BE2C (cell line): Measurements from ENCODE around the gene GYS1.

ENCODE experiments used
- DNase-seq: peaks from one replicate; pipeline ENCODE4 v3.0.0-alpha.2; 2020
- H3K27me3 ChIP-seq: fragments of 250-450 bp; sonication (Bioruptor Pico); 2 replicates; pipeline ENCODE4 v1.5.1; 2020; ENCODE audit warnings: mild to moderate bottlenecking
- H3K36me3 ChIP-seq: fragments of 250-450 bp; sonication (Bioruptor Pico); 2 replicates; pipeline ENCODE4 v1.5.1; 2020; ENCODE audit warnings: mild to moderate bottlenecking
- H3K4me1 ChIP-seq: fragments of 250-450 bp; sonication (Bioruptor Pico); 2 replicates; pipeline ENCODE4 v1.5.1; 2020
- H3K4me3 ChIP-seq: 2 replicates; pipeline ENCODE4 v1.5.1; 2011; ENCODE audit warnings: low read depth, low read length
- H3K9me3 ChIP-seq: fragments of 250-450 bp; sonication (Bioruptor Pico); 2 replicates; pipeline ENCODE4 v1.5.1; 2020
- TF ChIP-seq, protein P1 (sequence below): IDR thresholded peaks from 2 replicates; pipeline ENCODE4 v1.5.1; 2012; ENCODE audit warnings: mild to moderate bottlenecking, low read depth, low read length

The GYS1 gene

DNA sequence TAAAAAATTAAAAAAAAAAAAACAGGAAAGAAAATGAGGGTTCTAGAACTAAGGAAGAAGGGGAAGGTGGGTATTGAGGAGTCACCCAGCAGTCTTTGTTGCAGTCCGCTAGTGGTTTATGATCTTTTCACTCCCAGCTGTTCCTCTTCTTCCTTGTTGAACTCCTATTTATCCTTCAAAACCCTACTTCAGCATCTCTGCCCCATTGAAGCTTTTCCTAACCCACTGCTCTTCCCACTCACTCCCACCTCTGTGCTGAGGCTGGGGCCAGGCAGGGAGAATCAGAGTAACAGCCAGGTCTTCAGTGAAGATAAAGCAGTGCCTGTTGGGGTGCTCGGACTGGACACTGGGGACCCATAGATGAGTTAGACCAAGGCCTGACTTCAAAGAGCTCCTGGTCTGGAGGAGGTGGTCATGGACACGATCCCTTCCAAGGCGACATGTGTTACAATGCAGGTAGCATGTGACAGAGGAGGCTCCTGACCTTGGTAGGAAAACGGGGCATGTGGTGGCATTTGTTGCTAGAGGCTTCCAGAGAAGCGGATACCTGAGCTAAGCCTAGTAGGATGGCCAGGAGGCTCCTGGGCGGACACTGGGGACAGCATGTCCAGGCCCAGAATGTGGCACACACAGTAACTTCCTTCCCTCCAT is 12.0 kb upstream of the GYS1 start:
- H3K4me3 ChIP-seq, result no peak overlapping the region
- DNase-seq, result no peak
- no peaks in the 10 kb centered on the region for H3K4me1 ChIP-seq
- TF ChIP-seq, protein P1, sequence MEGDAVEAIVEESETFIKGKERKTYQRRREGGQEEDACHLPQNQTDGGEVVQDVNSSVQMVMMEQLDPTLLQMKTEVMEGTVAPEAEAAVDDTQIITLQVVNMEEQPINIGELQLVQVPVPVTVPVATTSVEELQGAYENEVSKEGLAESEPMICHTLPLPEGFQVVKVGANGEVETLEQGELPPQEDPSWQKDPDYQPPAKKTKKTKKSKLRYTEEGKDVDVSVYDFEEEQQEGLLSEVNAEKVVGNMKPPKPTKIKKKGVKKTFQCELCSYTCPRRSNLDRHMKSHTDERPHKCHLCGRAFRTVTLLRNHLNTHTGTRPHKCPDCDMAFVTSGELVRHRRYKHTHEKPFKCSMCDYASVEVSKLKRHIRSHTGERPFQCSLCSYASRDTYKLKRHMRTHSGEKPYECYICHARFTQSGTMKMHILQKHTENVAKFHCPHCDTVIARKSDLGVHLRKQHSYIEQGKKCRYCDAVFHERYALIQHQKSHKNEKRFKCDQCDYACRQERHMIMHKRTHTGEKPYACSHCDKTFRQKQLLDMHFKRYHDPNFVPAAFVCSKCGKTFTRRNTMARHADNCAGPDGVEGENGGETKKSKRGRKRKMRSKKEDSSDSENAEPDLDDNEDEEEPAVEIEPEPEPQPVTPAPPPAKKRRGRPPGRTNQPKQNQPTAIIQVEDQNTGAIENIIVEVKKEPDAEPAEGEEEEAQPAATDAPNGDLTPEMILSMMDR, result no peak
- no peaks in the 10 kb centered on the region for H3K9me3 ChIP-seq
- H3K27me3 ChIP-seq, result no peaks in the 10 kb centered on the region
- H3K36me3 ChIP-seq, result peaks cover 68% of the 10 kb centered on the region

DNA sequence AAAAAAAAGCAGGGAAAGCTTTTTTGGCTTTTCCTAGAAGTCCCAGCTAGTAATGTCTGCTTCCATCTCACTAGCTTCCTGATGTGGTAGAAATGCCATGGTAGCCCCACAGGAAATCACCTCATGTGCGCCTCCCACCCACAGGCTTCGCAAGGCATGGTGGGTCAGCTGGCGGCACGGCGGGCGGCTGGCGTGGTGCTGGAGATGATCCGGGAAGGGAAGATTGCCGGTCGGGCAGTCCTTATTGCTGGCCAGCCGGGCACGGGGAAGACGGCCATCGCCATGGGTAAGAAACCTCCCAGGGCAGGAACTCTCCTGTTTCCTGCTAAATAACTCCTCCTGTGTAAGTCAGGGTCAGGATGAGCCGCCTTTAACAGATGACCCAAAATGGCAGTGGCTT is 11.0 kb upstream of the GYS1 start:
- Histone ChIP-seq H3K4me1 (no peaks in the 10 kb centered on the region), H3K4me3 (no peak overlapping the region), H3K9me3 (no peaks in the 10 kb centered on the region), H3K27me3 (no peaks in the 10 kb centered on the region), H3K36me3 (peaks cover 68% of the 10 kb centered on the region)
- TF ChIP-seq, protein P1, result no peak
- DNase-seq, result no peak

GRCh38 chr19:48999481-49000325 is 6.6 kb upstream of the GYS1 start:
- H3K27me3 ChIP-seq, result no peaks in the 10 kb centered on the region
- H3K4me3 ChIP-seq, result no peak overlapping the region
- no peaks in the 10 kb centered on the region for H3K9me3 ChIP-seq
- no peaks in the 10 kb centered on the region for H3K4me1 ChIP-seq
- peak; percentile 75 for DNase-seq
- TF ChIP-seq, protein P1, result peak; percentile 78
- peaks cover 41% of the 10 kb centered on the region for H3K36me3 ChIP-seq

GRCh38 chr19:48997972-48998371 is 4.9 kb upstream of the GYS1 start:
- peak; percentile 87 for DNase-seq
- peaks cover 27% of the 10 kb centered on the region for H3K36me3 ChIP-seq
- no peaks in the 10 kb centered on the region for H3K9me3 ChIP-seq

GRCh38 chr19:48994035-48994386 is 902 bp upstream of the GYS1 start:
- DNase-seq, result no peak
- Histone ChIP-seq H3K36me3 (peaks cover 4% of the 10 kb centered on the region), H3K4me1 (no peaks in the 10 kb centered on the region), H3K9me3 (no peaks in the 10 kb centered on the region), H3K4me3 (peak overlapping the region; percentile 78), H3K27me3 (no peaks in the 10 kb centered on the region)
- TF ChIP-seq, protein P1, result no peak

More at GRCh38 chr19:48997972-48998371, 4.9 kb upstream of the GYS1 start:
- no peaks in the 10 kb centered on the region for H3K4me1 ChIP-seq
- H3K27me3 ChIP-seq, result no peaks in the 10 kb centered on the region
- H3K4me3 ChIP-seq, result no peak overlapping the region
- TF ChIP-seq, protein P1, result peak; percentile 72
